ENCODE data around the gene ALDH3B1. TPM values are rescaled to one million over a fixed set of nuclear protein-coding genes. Genes with fewer than 3 reads are reported as not detected.
A peak's percentile ranks its signal among the peaks of the same experiment; 100 is the strongest.
"Not testable (repeated sequence)": the region's sequence is repeated elsewhere in the genome, so short reads cannot be mapped to it uniquely, and the experiment has no call there.

Gene ALDH3B1
- total RNA-seq, 1 donor from 2014 or later: 0.35 TPM

DNA sequence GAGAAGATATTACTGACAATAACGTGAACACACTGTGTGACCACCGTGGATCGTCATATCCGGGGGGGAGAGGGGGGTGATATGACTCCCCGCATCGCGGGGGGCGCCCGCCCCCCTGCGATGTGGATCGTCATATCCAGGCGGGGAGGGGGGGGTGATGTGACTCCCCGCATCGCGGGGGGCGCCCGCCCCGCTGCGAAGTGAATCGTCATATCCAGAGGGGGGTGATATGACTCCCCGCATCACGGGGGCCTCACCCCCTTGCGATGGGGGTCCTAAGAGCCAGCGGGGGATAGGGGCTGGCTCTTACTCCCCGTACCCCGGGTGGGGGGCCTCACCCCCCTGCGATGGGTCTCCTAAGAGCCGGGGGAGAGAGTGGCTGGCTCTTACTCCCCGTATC lies 26.2 kb upstream of the ALDH3B1 start:
- Mint-ChIP-seq H3K27me3 (ENCODE audit: low read depth) (peaks cover 33% of the 10 kb centered on the region), H3K4me1 (no peaks in the 10 kb centered on the region), H3K4me3 (no peak overlapping the region), H3K27ac (ENCODE audit: unreplicated experiment) (no peak overlapping the region), H3K9me3 (no peaks in the 10 kb centered on the region), H3K36me3 (ENCODE audit: low read depth) (no peaks in the 10 kb centered on the region)
- TF ChIP-seq, protein P1, sequence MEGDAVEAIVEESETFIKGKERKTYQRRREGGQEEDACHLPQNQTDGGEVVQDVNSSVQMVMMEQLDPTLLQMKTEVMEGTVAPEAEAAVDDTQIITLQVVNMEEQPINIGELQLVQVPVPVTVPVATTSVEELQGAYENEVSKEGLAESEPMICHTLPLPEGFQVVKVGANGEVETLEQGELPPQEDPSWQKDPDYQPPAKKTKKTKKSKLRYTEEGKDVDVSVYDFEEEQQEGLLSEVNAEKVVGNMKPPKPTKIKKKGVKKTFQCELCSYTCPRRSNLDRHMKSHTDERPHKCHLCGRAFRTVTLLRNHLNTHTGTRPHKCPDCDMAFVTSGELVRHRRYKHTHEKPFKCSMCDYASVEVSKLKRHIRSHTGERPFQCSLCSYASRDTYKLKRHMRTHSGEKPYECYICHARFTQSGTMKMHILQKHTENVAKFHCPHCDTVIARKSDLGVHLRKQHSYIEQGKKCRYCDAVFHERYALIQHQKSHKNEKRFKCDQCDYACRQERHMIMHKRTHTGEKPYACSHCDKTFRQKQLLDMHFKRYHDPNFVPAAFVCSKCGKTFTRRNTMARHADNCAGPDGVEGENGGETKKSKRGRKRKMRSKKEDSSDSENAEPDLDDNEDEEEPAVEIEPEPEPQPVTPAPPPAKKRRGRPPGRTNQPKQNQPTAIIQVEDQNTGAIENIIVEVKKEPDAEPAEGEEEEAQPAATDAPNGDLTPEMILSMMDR (conservative IDR thresholded peaks at IDR 0.05): no peak
- DNase-seq (ENCODE audit: low read depth, low spot score): no peak

DNA sequence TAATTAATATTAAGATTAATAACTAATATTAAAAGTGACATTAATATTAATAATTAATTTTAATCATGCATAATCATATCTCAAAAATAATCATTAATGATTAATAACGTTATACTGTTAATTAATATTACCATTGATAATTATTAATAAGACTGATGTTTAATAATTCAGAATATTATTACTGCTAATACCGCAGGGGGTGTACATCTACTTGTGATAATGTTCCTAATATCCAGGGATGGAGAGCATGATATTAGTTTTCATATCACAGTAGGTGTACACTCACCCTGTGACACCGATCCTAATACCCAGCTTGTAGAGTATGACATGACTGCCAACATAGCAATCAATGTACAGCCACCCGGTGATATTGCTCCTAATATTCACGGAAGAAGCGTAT lies 24.8 kb upstream of the ALDH3B1 start:
- H3K27ac Mint-ChIP-seq (ENCODE audit: unreplicated experiment); DNase-seq (ENCODE audit: low read depth, low spot score); H3K9me3 Mint-ChIP-seq; H3K36me3 Mint-ChIP-seq (ENCODE audit: low read depth); H3K4me3 Mint-ChIP-seq; H3K4me1 Mint-ChIP-seq: not testable (repeated sequence)
- peaks cover 41% of the 10 kb centered on the region for H3K27me3 Mint-ChIP-seq (ENCODE audit: low read depth)

DNA sequence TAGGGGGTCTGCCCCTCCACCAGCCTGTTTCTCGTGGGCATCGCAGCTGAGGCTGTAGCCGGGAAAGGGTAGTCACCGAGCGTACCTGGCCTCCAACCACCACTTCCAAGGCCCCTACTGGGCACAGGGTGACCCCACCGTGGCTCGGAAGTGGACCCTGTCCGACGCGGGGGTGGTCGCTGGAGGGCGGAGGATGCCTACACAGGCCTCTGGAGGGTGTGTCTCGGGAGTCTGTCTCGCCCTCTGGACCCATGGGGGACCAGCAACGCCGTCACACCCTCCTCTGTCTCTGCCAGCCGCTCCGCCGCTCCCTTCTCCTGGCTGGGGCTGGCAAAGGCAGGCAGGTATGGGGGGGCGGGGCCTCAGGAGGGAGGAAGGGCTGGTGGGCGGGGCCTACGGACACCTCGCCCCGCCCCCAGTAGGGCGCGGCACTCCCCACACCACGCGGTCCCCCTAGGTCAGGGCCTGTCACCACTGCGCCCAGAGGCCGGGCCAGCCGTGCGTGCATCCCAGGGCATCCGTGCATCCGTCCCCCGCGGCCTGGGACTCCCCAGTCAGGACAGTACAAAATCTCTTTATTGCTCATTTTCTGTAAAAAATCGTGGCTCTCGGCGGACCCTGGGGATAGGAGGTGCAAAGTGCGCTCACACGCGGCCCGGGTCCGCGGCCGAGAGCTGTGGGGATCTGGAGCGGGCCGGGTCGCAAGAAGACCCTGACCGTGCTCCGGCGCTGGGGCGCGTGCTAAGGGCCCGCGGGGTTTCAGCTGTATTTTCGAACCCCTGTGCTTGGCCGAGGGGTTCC lies 19.4 kb upstream of the ALDH3B1 start:
- not testable (repeated sequence) for H3K27ac Mint-ChIP-seq (ENCODE audit: unreplicated experiment); H3K36me3 Mint-ChIP-seq (ENCODE audit: low read depth); H3K4me3 Mint-ChIP-seq; H3K9me3 Mint-ChIP-seq; H3K4me1 Mint-ChIP-seq; DNase-seq (ENCODE audit: low read depth, low spot score)
- peaks cover 57% of the 10 kb centered on the region for H3K27me3 Mint-ChIP-seq (ENCODE audit: low read depth)

DNA sequence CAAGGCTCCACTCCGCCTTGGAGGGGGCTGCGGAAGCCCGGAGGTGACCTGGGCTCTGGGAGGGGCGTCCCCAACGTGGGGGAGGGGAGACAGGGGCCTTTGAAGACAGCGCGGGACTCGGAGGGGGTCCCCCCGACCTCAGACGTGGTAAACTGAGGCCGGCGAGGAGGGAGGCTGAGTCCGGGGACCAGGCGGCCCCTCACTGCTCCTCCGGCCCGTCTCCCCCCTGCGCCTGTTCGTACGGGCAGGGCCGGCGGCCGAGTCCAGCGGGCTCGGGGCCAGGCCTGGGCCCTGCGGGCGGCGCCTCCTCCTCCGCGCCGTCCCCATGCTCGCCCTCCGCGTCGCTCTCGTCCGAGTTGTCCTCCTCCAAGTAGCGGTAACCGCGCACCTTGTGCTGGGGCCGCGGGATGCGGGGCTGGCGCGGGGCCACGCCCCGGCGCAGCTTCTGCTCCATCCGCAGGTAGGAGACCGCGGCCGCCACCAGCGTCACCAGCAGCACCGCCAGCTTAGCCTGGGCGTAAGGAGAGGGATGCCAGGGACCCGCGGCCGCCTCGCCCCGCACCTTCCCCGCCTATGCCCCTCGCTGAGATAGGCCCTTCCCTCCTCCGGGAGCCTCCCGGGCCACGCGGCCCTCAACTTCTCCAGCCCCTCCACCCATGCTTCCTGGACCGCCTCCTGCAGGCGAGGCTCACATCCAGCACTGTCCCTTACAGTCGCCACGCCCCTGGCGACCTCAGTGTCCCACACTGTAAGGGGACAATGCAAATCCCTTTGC lies 18.6 kb upstream of the ALDH3B1 start:
- Mint-ChIP-seq H3K27me3 (ENCODE audit: low read depth) (peaks cover 53% of the 10 kb centered on the region), H3K4me3 (peak overlapping the region; percentile 31)
- H3K27ac Mint-ChIP-seq (ENCODE audit: unreplicated experiment); H3K36me3 Mint-ChIP-seq (ENCODE audit: low read depth); H3K9me3 Mint-ChIP-seq; H3K4me1 Mint-ChIP-seq; DNase-seq (ENCODE audit: low read depth, low spot score): not testable (repeated sequence)

DNA sequence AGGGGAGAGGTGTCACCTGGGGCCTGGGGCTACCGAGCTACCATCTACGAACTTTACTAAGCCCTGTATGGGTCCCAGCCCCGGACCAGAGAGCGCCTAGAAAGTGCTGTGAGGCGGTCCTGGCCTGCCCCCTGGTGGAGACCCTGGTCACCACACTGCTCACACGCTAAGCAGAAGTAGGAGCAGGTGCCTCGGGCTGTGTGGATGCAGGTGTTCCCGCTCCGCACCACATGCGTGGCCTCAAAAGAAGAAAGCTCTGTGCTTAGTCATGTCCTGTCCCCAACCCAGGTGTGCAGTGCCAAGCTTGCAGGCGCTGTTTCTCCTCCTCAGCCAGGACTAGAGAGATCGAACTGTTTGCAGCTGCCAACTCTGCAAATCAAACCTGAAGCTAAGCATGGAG lies 16.3 kb upstream of the ALDH3B1 start:
- not testable (repeated sequence) for H3K4me3 Mint-ChIP-seq; DNase-seq (ENCODE audit: low read depth, low spot score); H3K9me3 Mint-ChIP-seq; H3K27ac Mint-ChIP-seq (ENCODE audit: unreplicated experiment); H3K36me3 Mint-ChIP-seq (ENCODE audit: low read depth); H3K4me1 Mint-ChIP-seq
- peaks cover 46% of the 10 kb centered on the region for H3K27me3 Mint-ChIP-seq (ENCODE audit: low read depth)
- TF ChIP-seq, protein P1 (conservative IDR thresholded peaks at IDR 0.05): peak; percentile 72

DNA sequence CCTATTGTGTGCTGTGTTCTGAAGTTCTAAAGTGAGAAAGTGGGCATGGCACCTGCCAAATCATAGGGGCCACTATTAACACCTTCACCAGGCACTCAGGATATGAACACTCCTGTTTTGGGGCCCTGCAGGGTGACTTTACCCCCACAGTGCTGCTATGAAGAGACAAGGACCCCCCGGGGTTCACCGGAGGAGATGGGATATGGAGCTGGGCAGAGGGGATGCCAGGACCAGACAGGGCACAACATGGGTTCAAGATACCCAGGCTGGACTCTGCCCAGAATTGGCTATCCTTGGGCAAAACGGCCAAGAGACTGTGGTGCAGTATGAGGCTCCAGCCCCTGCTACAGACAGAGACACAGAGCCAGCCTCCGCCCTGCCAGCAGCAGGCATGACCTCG lies 15.7 kb upstream of the ALDH3B1 start:
- peaks cover 41% of the 10 kb centered on the region for H3K27me3 Mint-ChIP-seq (ENCODE audit: low read depth)
- H3K36me3 Mint-ChIP-seq (ENCODE audit: low read depth); DNase-seq (ENCODE audit: low read depth, low spot score); H3K9me3 Mint-ChIP-seq; H3K27ac Mint-ChIP-seq (ENCODE audit: unreplicated experiment); H3K4me1 Mint-ChIP-seq; H3K4me3 Mint-ChIP-seq: not testable (repeated sequence)

DNA sequence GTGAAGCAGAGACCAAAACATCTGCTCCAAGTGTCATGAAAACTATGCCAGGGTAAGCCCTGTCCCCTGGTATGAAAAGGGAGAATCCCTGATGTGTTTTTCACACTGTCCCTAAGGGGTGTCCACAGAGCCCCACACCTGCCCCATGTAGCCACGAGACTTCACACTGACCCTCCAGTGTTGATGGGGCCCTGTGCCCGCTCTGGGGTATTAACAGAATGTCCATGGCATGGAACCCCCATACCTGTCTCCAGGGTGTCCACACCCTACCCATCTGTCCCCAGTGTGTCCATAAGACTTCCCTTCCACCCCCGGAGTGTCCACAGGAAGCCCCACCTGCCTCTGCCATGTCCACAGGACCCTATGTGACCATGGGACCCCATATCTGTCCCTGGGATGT lies 15.0 kb upstream of the ALDH3B1 start:
- H3K36me3 Mint-ChIP-seq (ENCODE audit: low read depth); H3K4me3 Mint-ChIP-seq; H3K9me3 Mint-ChIP-seq; H3K4me1 Mint-ChIP-seq; DNase-seq (ENCODE audit: low read depth, low spot score); H3K27ac Mint-ChIP-seq (ENCODE audit: unreplicated experiment): not testable (repeated sequence)
- H3K27me3 Mint-ChIP-seq (ENCODE audit: low read depth): peaks cover 34% of the 10 kb centered on the region

DNA sequence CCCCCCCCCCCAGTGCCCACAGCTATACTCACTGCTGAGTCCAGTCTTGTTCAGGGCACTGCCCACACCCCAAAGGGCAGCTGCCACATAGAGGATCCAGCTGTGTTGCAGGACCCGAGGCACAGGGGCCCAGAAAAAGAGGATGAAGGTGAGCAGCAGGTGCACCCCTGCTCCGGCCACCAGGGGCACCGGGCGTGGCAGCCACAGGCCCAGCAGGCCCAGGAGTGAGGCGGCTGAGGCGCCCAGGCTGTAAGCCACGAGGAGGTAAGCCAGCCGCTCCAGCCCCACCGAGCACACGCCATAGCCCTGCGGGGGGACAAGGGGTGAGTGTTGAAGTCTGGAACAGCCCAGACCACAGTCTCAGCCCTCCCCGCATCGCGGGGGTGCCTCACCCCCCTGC lies 14.5 kb upstream of the ALDH3B1 start:
- H3K27me3 Mint-ChIP-seq (ENCODE audit: low read depth): peaks cover 33% of the 10 kb centered on the region

More for the DNA sequence above, 14.5 kb upstream of the ALDH3B1 start:
- not testable (repeated sequence) for H3K27ac Mint-ChIP-seq (ENCODE audit: unreplicated experiment); H3K9me3 Mint-ChIP-seq; H3K4me1 Mint-ChIP-seq; H3K36me3 Mint-ChIP-seq (ENCODE audit: low read depth); DNase-seq (ENCODE audit: low read depth, low spot score); H3K4me3 Mint-ChIP-seq
